SK-N-SH (cell line): ENCODE results near the gene MTG1. TPM values are rescaled to one million over a fixed set of nuclear protein-coding genes. Genes with fewer than 3 reads are reported as not detected.
A peak's percentile ranks its signal among the peaks of the same experiment; 100 is the strongest.

Experiments used
- CTCF ChIA-PET: fragments of 300-600, 350-600 bp; formaldehyde crosslinking; extraction: SDS; loops from one replicate; lab custom pipeline; 2021; lab: Yijun Ruan, JAX
- POLR2A ChIA-PET: fragments of 350-600 bp; sonication (Branson Sonifier 250); formaldehyde crosslinking; extraction: SDS; loops from one replicate; lab custom pipeline; 2020; ENCODE audit warnings: antibody characterized with exemption, inconsistent platforms; lab: Yijun Ruan, JAX
- DNase-seq: peaks from one replicate; pipeline ENCODE4 v3.0.0; 2012
- H2AFZ ChIP-seq: fragments of 200-600 bp; sonication (generic); 2 replicates; pipeline ENCODE4 v1.8.1; 2016; ENCODE audit warnings: antibody characterized with exemption, mild to moderate bottlenecking, low read depth
- H3F3A ChIP-seq: fragments of 200-600 bp; sonication (generic); replicated peaks from 2 replicates; pipeline ENCODE3; 2016; ENCODE audit warnings: antibody characterized with exemption, mild to moderate bottlenecking; ENCODE audit not compliant: insufficient read depth
- H3K27ac ChIP-seq, 2 experiments: fragments of 200-500 bp in 1 of 2; fragments of 200-600 bp in 1 of 2; sonication (Bioruptor generic) in 1 of 2; sonication (generic), shearing (Covaris generic) in 1 of 2; 2 replicates each; pipeline versions ENCODE4 v1.5.1 to v1.6.1; 2014 to 2016; ENCODE audit warnings: low read depth in 2 of 2, inconsistent platforms in 1 of 2, low read length in 1 of 2, mild to moderate bottlenecking in 1 of 2, mixed read lengths in 1 of 2
- H3K27me3 ChIP-seq: fragments of 200-600 bp; sonication (generic), shearing (Covaris generic); 2 replicates; pipeline ENCODE4 v1.6.1; 2016; ENCODE audit warnings: mixed run types; ENCODE audit not compliant: insufficient read depth
- H3K36me3 ChIP-seq, 2 experiments: fragments of 200-500 bp in 1 of 2; fragments of 200-600 bp in 1 of 2; sonication (Bioruptor generic) in 1 of 2; sonication (generic) in 1 of 2; replicated peaks in 1 of 2; 2 replicates each; pipeline versions ENCODE3 to v1.5.1; 2014 to 2016; ENCODE audit warnings: low read length in 1 of 2, mild to moderate bottlenecking in 1 of 2; ENCODE audit not compliant: insufficient read depth in 2 of 2, control insufficient read depth in 1 of 2
- H3K4me1 ChIP-seq, 2 experiments: fragments of 200-500 bp in 1 of 2; fragments of 200-600 bp in 1 of 2; sonication (Bioruptor generic) in 1 of 2; sonication (generic), shearing (Covaris generic) in 1 of 2; 2 replicates each; pipeline versions ENCODE4 v1.5.1 to v1.6.1; 2014 to 2016; ENCODE audit warnings: low read depth in 1 of 2, low read length in 1 of 2, mixed run types in 1 of 2; ENCODE audit not compliant: insufficient read depth in 2 of 2, control insufficient read depth in 1 of 2
- H3K4me2 ChIP-seq: fragments of 200-600 bp; sonication (generic), shearing (Covaris generic); 2 replicates; pipeline ENCODE4 v1.6.1; 2017; ENCODE audit warnings: mixed run types
- H3K4me3 ChIP-seq, 2 experiments: fragments of 200-500 bp in 1 of 2; fragments of 200-600 bp in 1 of 2; sonication (Bioruptor generic) in 1 of 2; sonication (generic), shearing (Covaris generic) in 1 of 2; 2 replicates each; pipeline versions ENCODE4 v1.5.1 to v1.8.1; 2014 to 2016; ENCODE audit warnings: low read depth in 2 of 2, inconsistent platforms in 1 of 2, low read length in 1 of 2, mild to moderate bottlenecking in 1 of 2, mixed read lengths in 1 of 2, moderate library complexity in 1 of 2
- H3K79me2 ChIP-seq: fragments of 200-600 bp; sonication (generic); 2 replicates; pipeline ENCODE4 v1.8.1; 2017; ENCODE audit warnings: mild to moderate bottlenecking; ENCODE audit not compliant: insufficient read depth
- H3K9ac ChIP-seq: fragments of 200-600 bp; sonication (generic); 2 replicates; pipeline ENCODE4 v1.6.1; 2017; ENCODE audit warnings: mixed run types
- H3K9me2 ChIP-seq: fragments of 200-600 bp; sonication (generic); 2 replicates; pipeline ENCODE4 v1.6.1; 2017; ENCODE audit warnings: mixed run types
- H3K9me3 ChIP-seq: fragments of 200-600 bp; sonication (generic); 2 replicates; pipeline ENCODE4 v1.6.1; 2017; ENCODE audit warnings: mixed run types, mild to moderate bottlenecking, moderate library complexity
- H4K20me1 ChIP-seq: fragments of 200-600 bp; sonication (generic); 2 replicates; pipeline ENCODE4 v1.6.1; 2017; ENCODE audit warnings: mild to moderate bottlenecking, mixed run types; ENCODE audit not compliant: insufficient read depth
- ELF1 ChIP-seq: IDR thresholded peaks from 2 replicates; pipeline ENCODE4 v1.4.0; 2012
- EP300 ChIP-seq, 2 experiments: IDR thresholded peaks; 2 replicates each; pipeline versions ENCODE4 v1.4.0 to v1.6.1; 2012; ENCODE audit warnings: borderline replicate concordance in 1 of 2, low read depth in 1 of 2, low read length in 1 of 2
- EZH2phosphoT487 ChIP-seq: fragments of 200-600 bp; sonication (generic); IDR thresholded peaks from 2 replicates; pipeline ENCODE4 v1.6.1; 2017; ENCODE audit warnings: low read depth, mixed run types, mild to moderate bottlenecking, antibody characterized with exemption, moderate library complexity, borderline replicate concordance
- FOXM1 ChIP-seq: IDR thresholded peaks from 2 replicates; pipeline ENCODE4 v1.4.0; 2012; ENCODE audit warnings: low read depth, mild to moderate bottlenecking
- GABPA ChIP-seq: IDR thresholded peaks from 2 replicates; pipeline ENCODE4 v1.4.0; 2012; ENCODE audit warnings: low read depth, mild to moderate bottlenecking
- JUND ChIP-seq: IDR thresholded peaks from 2 replicates; pipeline ENCODE4 v1.4.0; 2012
- MXI1 ChIP-seq: IDR thresholded peaks from 2 replicates; pipeline ENCODE4 v1.6.1; 2012; ENCODE audit warnings: mild to moderate bottlenecking, low read depth, low read length, improper control_type of control experiment
- NFIC ChIP-seq: IDR thresholded peaks from 2 replicates; pipeline ENCODE4 v1.4.0; 2012; ENCODE audit warnings: borderline replicate concordance
- NRF1 ChIP-seq: IDR thresholded peaks from 2 replicates; pipeline ENCODE4 v1.6.1; 2012; ENCODE audit warnings: low read depth, mild to moderate bottlenecking, low read length
- POLR2AphosphoS5 ChIP-seq: IDR thresholded peaks from 2 replicates; pipeline ENCODE4 v1.6.1; 2012; ENCODE audit warnings: low read depth, low read length
- RAD21 ChIP-seq: IDR thresholded peaks from 2 replicates; pipeline ENCODE4 v1.6.1; 2012; ENCODE audit warnings: mild to moderate bottlenecking, low read length
- SIN3A ChIP-seq: IDR thresholded peaks from 2 replicates; pipeline ENCODE4 v1.6.1; 2012; ENCODE audit warnings: low read depth, mild to moderate bottlenecking, low read length, moderate library complexity, borderline replicate concordance
- SMC3 ChIP-seq: IDR thresholded peaks from 2 replicates; pipeline ENCODE4 v1.6.1; 2012; ENCODE audit warnings: low read depth, low read length, improper control_type of control experiment
- TEAD4 ChIP-seq: IDR thresholded peaks from 2 replicates; pipeline ENCODE4 v1.4.0; 2012; ENCODE audit warnings: mild to moderate bottlenecking, borderline replicate concordance; ENCODE audit not compliant: insufficient read depth
- WGBS: methylation state at CpG from one replicate; pipeline ENCODE4 v1.1.6; 2017; ENCODE audit warnings: low lambda C conversion rate; 5-methylcytosine and 5-hydroxymethylcytosine counted together
- polyA plus RNA-seq, 3 experiments: library from polyadenylated mRNA; depleted of rRNA; stranded (reverse); fragments of >200 nt; gene quantifications; 2 replicates each; pipeline ENCODE4 v1.2.3, GENCODE V29; 2012
- TF ChIP-seq, protein P1 (sequence below): fragments of 150-350 bp; IDR thresholded peaks from 2 replicates; pipeline ENCODE4 v1.6.1; 2017; ENCODE audit warnings: antibody characterized with exemption, low read length, low read depth, borderline replicate concordance
- TF ChIP-seq, protein P2 (sequence below): IDR thresholded peaks from 2 replicates; pipeline ENCODE4 v1.4.0; 2012; ENCODE audit warnings: low read depth
- TF ChIP-seq, protein P3 (sequence below): IDR thresholded peaks from 2 replicates; pipeline ENCODE4 v1.6.1; 2012; ENCODE audit warnings: mild to moderate bottlenecking, low read depth, low read length, moderate library complexity
- TF ChIP-seq, protein P4 (sequence below): fragments of 150-350 bp; IDR thresholded peaks from 2 replicates; pipeline ENCODE4 v1.6.1; 2016; ENCODE audit warnings: mild to moderate bottlenecking, low read depth, low read length
- TF ChIP-seq, protein P5 (sequence below): IDR thresholded peaks from 2 replicates; pipeline ENCODE4 v1.4.0; 2012; ENCODE audit warnings: low read depth, borderline replicate concordance

MTG1 gene
- polyA plus RNA-seq, 1 of the 3 experiments (the other 2 are of a cell fraction): 86.4 TPM

DNA sequence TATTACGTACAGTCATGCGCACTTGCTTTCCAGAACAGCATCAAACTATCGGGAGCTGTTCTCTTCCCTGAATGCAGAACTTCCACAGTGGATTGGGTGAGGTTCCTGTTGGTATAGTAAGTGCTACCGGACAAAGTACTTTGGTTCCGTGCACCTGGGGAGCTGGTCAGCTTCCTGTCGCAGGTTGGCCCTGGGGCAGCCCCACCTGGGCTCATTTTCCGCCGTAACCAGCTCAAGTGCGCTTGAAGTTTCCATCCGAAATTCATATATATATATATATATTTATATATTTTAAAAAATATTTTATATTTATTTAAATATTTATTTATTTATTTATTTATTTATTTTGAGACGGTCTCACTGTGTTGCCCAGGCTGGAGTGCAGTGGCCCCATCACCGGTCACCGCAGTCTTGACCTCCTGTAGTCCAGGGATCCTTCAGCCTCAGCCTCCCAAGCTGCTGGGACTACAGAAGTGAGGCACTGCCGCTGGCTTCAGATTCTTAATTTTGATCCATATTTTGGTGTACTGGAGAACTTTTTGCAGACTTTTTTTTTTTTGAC, 66.3 kb downstream of the MTG1 start (continued):
- TF ChIP-seq, protein P1, sequence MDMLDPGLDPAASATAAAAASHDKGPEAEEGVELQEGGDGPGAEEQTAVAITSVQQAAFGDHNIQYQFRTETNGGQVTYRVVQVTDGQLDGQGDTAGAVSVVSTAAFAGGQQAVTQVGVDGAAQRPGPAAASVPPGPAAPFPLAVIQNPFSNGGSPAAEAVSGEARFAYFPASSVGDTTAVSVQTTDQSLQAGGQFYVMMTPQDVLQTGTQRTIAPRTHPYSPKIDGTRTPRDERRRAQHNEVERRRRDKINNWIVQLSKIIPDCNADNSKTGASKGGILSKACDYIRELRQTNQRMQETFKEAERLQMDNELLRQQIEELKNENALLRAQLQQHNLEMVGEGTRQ: no peak
- TF ChIP-seq, protein P2, sequence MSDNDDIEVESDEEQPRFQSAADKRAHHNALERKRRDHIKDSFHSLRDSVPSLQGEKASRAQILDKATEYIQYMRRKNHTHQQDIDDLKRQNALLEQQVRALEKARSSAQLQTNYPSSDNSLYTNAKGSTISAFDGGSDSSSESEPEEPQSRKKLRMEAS: no peak
- TF ChIP-seq SMC3 (no peak), TEAD4 (no peak), MXI1 (no peak)
- TF ChIP-seq, all 33 proteins: peak for 0

DNA sequence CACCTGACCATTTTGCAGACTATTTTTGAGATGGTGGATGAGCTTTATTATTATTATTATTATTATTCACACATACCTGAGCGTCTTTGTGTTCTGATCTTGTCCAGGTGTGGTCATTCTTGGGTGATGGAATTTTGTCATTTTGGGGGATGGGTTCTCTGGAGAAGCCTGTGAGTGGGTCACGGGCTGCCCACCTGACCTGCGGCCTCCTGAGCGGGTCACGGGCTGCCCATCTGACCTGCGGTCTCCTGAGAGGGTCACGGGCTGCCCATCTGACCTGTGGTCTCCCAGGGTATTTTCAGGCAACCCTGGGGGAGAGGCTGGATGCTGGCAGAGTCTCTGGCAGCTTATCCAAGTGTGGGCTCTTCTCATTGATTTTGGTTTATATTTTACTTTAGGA, 67.1 kb downstream of the MTG1 start:
- Histone ChIP-seq H3K4me1 (no peaks in the 10 kb centered on the region), H3K79me2 (no peaks in the 10 kb centered on the region), H3K9ac (no peak overlapping the region), H3K4me2 (no peak overlapping the region), H2AFZ (no peak overlapping the region), H3K4me3 (no peak overlapping the region), H3K9me3 (no peaks in the 10 kb centered on the region), H3F3A (no peaks in the 10 kb centered on the region), H3K9me2 (no peaks in the 10 kb centered on the region), H4K20me1 (no peaks in the 10 kb centered on the region), H3K36me3 (no peaks in the 10 kb centered on the region), H3K27ac (no peak overlapping the region), H3K27me3 (no peaks in the 10 kb centered on the region)
- POLR2A ChIA-PET: no interaction called here
- WGBS: 46% methylated on average over 7 of the region's 7 CpGs
- TF ChIP-seq NFIC (no peak), GABPA (no peak), ELF1 (no peak), RAD21 (no peak), SIN3A (no peak)
- DNase-seq: no peak
- CTCF ChIA-PET: no interaction called here

DNA sequence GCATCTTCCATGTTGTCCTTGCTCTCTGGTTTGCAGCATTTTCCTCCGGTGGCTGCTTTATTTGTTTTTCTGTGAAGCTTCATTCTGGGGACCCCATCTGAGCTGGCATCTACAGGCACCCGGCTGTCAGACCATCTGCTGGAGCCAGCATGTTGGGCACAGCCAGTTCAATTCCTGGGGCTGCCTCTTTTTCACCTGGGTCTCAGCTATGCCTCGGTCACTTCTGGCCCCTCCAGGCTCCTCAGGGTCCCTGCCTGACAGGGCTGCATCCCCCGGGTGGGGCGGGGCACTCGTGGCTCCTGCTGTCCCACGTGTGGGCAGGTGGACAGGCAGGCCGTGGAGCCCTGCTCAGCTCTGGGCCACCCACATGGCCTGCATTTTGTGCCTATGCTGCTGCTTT, 67.9 kb downstream of the MTG1 start:
- Histone ChIP-seq H3K4me2 (no peak overlapping the region), H3K27ac (no peak overlapping the region), H3K36me3 (no peaks in the 10 kb centered on the region), H3K9me2 (no peaks in the 10 kb centered on the region), H3K79me2 (no peaks in the 10 kb centered on the region), H3K9me3 (no peaks in the 10 kb centered on the region), H3F3A (no peaks in the 10 kb centered on the region), H4K20me1 (no peaks in the 10 kb centered on the region), H3K27me3 (no peaks in the 10 kb centered on the region), H3K4me1 (no peaks in the 10 kb centered on the region), H3K9ac (no peak overlapping the region), H2AFZ (no peak overlapping the region), H3K4me3 (no peak overlapping the region)
- DNase-seq: peak; percentile 14
- 13% methylated on average over 5 of the region's 8 CpGs for whole genome bisulfite sequencing
- CTCF ChIA-PET: interaction anchor here (1.8 kb wide), 1 partner anchor 9 kb away, joined by 4 read pairs; the partner anchor contains the start of gene SCART1
- POLR2A ChIA-PET: no interaction called here
- TF ChIP-seq, protein P3, sequence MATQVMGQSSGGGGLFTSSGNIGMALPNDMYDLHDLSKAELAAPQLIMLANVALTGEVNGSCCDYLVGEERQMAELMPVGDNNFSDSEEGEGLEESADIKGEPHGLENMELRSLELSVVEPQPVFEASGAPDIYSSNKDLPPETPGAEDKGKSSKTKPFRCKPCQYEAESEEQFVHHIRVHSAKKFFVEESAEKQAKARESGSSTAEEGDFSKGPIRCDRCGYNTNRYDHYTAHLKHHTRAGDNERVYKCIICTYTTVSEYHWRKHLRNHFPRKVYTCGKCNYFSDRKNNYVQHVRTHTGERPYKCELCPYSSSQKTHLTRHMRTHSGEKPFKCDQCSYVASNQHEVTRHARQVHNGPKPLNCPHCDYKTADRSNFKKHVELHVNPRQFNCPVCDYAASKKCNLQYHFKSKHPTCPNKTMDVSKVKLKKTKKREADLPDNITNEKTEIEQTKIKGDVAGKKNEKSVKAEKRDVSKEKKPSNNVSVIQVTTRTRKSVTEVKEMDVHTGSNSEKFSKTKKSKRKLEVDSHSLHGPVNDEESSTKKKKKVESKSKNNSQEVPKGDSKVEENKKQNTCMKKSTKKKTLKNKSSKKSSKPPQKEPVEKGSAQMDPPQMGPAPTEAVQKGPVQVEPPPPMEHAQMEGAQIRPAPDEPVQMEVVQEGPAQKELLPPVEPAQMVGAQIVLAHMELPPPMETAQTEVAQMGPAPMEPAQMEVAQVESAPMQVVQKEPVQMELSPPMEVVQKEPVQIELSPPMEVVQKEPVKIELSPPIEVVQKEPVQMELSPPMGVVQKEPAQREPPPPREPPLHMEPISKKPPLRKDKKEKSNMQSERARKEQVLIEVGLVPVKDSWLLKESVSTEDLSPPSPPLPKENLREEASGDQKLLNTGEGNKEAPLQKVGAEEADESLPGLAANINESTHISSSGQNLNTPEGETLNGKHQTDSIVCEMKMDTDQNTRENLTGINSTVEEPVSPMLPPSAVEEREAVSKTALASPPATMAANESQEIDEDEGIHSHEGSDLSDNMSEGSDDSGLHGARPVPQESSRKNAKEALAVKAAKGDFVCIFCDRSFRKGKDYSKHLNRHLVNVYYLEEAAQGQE: no peak
- TF ChIP-seq, protein P4, sequence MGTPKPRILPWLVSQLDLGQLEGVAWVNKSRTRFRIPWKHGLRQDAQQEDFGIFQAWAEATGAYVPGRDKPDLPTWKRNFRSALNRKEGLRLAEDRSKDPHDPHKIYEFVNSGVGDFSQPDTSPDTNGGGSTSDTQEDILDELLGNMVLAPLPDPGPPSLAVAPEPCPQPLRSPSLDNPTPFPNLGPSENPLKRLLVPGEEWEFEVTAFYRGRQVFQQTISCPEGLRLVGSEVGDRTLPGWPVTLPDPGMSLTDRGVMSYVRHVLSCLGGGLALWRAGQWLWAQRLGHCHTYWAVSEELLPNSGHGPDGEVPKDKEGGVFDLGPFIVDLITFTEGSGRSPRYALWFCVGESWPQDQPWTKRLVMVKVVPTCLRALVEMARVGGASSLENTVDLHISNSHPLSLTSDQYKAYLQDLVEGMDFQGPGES: no peak
- TF ChIP-seq NRF1: no peak
- TF ChIP-seq EP300 (IDR thresholded peaks at IDR 0.05; ENCODE audit: borderline replicate concordance in 1 of 2, low read depth in 1 of 2, low read length in 1 of 2): no peak
- TF ChIP-seq, protein P2: no peak
- TF ChIP-seq EZH2phosphoT487: no peak
- no peak for TF ChIP-seq POLR2AphosphoS5
- TF ChIP-seq, protein P5, sequence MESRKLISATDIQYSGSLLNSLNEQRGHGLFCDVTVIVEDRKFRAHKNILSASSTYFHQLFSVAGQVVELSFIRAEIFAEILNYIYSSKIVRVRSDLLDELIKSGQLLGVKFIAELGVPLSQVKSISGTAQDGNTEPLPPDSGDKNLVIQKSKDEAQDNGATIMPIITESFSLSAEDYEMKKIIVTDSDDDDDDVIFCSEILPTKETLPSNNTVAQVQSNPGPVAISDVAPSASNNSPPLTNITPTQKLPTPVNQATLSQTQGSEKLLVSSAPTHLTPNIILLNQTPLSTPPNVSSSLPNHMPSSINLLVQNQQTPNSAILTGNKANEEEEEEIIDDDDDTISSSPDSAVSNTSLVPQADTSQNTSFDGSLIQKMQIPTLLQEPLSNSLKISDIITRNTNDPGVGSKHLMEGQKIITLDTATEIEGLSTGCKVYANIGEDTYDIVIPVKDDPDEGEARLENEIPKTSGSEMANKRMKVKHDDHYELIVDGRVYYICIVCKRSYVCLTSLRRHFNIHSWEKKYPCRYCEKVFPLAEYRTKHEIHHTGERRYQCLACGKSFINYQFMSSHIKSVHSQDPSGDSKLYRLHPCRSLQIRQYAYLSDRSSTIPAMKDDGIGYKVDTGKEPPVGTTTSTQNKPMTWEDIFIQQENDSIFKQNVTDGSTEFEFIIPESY: no peak
- no peak for TF ChIP-seq JUND
- TF ChIP-seq FOXM1: no peak
